Measurements from ENCODE around the gene TUFT1. TPM values are rescaled to one million over a fixed set of nuclear protein-coding genes. Genes with fewer than 3 reads are reported as not detected.

TUFT1 gene
- total RNA-seq, 1 experiment from 2014 or later, result 4.1 TPM

GRCh38 chr1:151537112-151537511 lies 3.0 kb upstream of the TUFT1 start:
- peak; percentile 83 for DNase-seq (ENCODE audit: low spot score)

- DNase-seq (ENCODE audit: low spot score), result peak; percentile 94
Measured at GRCh38 chr1:151539321-151540020, 638 bp upstream of the TUFT1 start.

- DNase-seq (ENCODE audit: low spot score), result no peak
Measured at GRCh38 chr1:151540982-151541377, 871 bp downstream of the TUFT1 start.

GRCh38 chr1:151541752-151542151 lies 1.6 kb downstream of the TUFT1 start:
- DNase-seq (ENCODE audit: low spot score), result no peak

GRCh38 chr1:151542710-151543129 lies 2.6 kb downstream of the TUFT1 start:
- no peak for DNase-seq (ENCODE audit: low spot score)

GRCh38 chr1:151545542-151545941 lies 5.4 kb downstream of the TUFT1 start:
- no peak for DNase-seq (ENCODE audit: low spot score)

GRCh38 chr1:151546011-151546925 lies 6.2 kb downstream of the TUFT1 start:
- no peak for DNase-seq (ENCODE audit: low spot score)

- DNase-seq (ENCODE audit: low spot score), result peak; percentile 94
Measured at GRCh38 chr1:151547119-151547899, 7.2 kb downstream of the TUFT1 start.

- no peak for DNase-seq (ENCODE audit: low spot score)
Measured at GRCh38 chr1:151547900-151548230, 7.8 kb downstream of the TUFT1 start.

- no peak for DNase-seq (ENCODE audit: low spot score)
Measured at GRCh38 chr1:151549199-151549598, 9.1 kb downstream of the TUFT1 start.

- DNase-seq (ENCODE audit: low spot score), result peak; percentile 31
Measured at GRCh38 chr1:151553659-151554058, 13.6 kb downstream of the TUFT1 start.

GRCh38 chr1:151556052-151556451 lies 15.9 kb downstream of the TUFT1 start:
- no peak for DNase-seq (ENCODE audit: low spot score)

GRCh38 chr1:151562661-151563060 lies 22.6 kb downstream of the TUFT1 start:
- DNase-seq (ENCODE audit: low spot score), result no peak

GRCh38 chr1:151563376-151563775 lies 23.3 kb downstream of the TUFT1 start:
- no peak for DNase-seq (ENCODE audit: low spot score)

- DNase-seq (ENCODE audit: low spot score), result no peak
Measured at GRCh38 chr1:151565502-151566189, 25.5 kb downstream of the TUFT1 start.

GRCh38 chr1:151568626-151569088 lies 28.5 kb downstream of the TUFT1 start:
- no peak for DNase-seq (ENCODE audit: low spot score)

- no peak for DNase-seq (ENCODE audit: low spot score)
Measured at GRCh38 chr1:151570819-151571218, 30.7 kb downstream of the TUFT1 start.

GRCh38 chr1:151574575-151575529 lies 34.7 kb downstream of the TUFT1 start:
- peak; percentile 63 for DNase-seq (ENCODE audit: low spot score)

- DNase-seq (ENCODE audit: low spot score), result no peak
Measured at GRCh38 chr1:151577173-151577572, 37.1 kb downstream of the TUFT1 start.

- no peak for DNase-seq (ENCODE audit: low spot score)
Measured at GRCh38 chr1:151578941-151579340, 38.8 kb downstream of the TUFT1 start.
